Karpas-422 (cell line): ENCODE measurements around the gene ZNF621. TPM values are rescaled to one million over a fixed set of nuclear protein-coding genes. Genes with fewer than 3 reads are reported as not detected.

Experiments
- DNase-seq: peaks from one replicate; pipeline ENCODE4 v3.0.0-alpha.2; 2015
- H2AFZ ChIP-seq: fragments of 200-600 bp; sonication (generic); 2 replicates; pipeline ENCODE4 v1.6.1; 2014; ENCODE audit warnings: antibody characterized with exemption, low read length, mixed read lengths
- H3K27ac ChIP-seq: fragments of 200-600 bp; sonication (generic); 2 replicates; pipeline ENCODE4 v1.5.1; 2014; ENCODE audit warnings: mild to moderate bottlenecking, low read length, moderate library complexity
- H3K27me3 ChIP-seq: fragments of 200-600 bp; sonication (generic); 2 replicates; pipeline ENCODE4 v1.6.1; 2014; ENCODE audit warnings: low read length, mixed read lengths
- H3K36me3 ChIP-seq: fragments of 200-600 bp; sonication (generic); 2 replicates; pipeline ENCODE4 v1.6.1; 2014; ENCODE audit warnings: low read length, mixed read lengths; ENCODE audit not compliant: insufficient read depth
- H3K4me1 ChIP-seq: fragments of 200-600 bp; sonication (generic); 2 replicates; pipeline ENCODE4 v1.6.1; 2014; ENCODE audit warnings: mild to moderate bottlenecking, low read length, mixed read lengths
- H3K4me2 ChIP-seq: fragments of 200-600 bp; sonication (generic); 2 replicates; pipeline ENCODE4 v1.6.1; 2014; ENCODE audit warnings: low read length, low read depth, mild to moderate bottlenecking; ENCODE audit not compliant: poor library complexity, severe bottlenecking
- H3K4me3 ChIP-seq: fragments of 200-600 bp; sonication (generic); 2 replicates; pipeline ENCODE4 v1.5.1; 2014; ENCODE audit warnings: mild to moderate bottlenecking, antibody characterized with exemption, low read length, mixed read lengths
- H3K79me2 ChIP-seq: fragments of 200-600 bp; sonication (generic); 2 replicates; pipeline ENCODE4 v1.6.1; 2014; ENCODE audit warnings: mild to moderate bottlenecking, low read length, mixed read lengths
- H3K9ac ChIP-seq: fragments of 200-600 bp; sonication (generic); 2 replicates; pipeline ENCODE4 v1.6.0; 2014; ENCODE audit warnings: low read length
- H3K9me2 ChIP-seq: fragments of 200-600 bp; sonication (generic), shearing (Covaris generic); replicated peaks from 2 replicates; pipeline ENCODE4 v1.6.0; 2014; ENCODE audit warnings: mild to moderate bottlenecking, low read length, moderate library complexity; ENCODE audit not compliant: insufficient read depth
- H3K9me3 ChIP-seq: fragments of 300-700, 200-600 bp; sonication (generic); 2 replicates; pipeline ENCODE4 v1.6.1; 2014; ENCODE audit warnings: low read length, mixed read lengths
- H4K20me1 ChIP-seq: fragments of 200-600 bp; sonication (generic); 2 replicates; pipeline ENCODE4 v1.6.1; 2014; ENCODE audit warnings: mild to moderate bottlenecking, antibody characterized with exemption, low read length, low read depth; ENCODE audit not compliant: insufficient read depth
- total RNA-seq: library from RNA; depleted of rRNA; stranded (reverse); fragments of >200 nt; shearing (Covaris generic); gene quantifications from 2 replicates; pipeline ENCODE4 v1.2.3, GENCODE V29; 2014; ENCODE audit warnings: low replicate concordance

ZNF621 gene
- total RNA-seq, 1 experiment from 2014 or later, result 14.7 TPM

DNA sequence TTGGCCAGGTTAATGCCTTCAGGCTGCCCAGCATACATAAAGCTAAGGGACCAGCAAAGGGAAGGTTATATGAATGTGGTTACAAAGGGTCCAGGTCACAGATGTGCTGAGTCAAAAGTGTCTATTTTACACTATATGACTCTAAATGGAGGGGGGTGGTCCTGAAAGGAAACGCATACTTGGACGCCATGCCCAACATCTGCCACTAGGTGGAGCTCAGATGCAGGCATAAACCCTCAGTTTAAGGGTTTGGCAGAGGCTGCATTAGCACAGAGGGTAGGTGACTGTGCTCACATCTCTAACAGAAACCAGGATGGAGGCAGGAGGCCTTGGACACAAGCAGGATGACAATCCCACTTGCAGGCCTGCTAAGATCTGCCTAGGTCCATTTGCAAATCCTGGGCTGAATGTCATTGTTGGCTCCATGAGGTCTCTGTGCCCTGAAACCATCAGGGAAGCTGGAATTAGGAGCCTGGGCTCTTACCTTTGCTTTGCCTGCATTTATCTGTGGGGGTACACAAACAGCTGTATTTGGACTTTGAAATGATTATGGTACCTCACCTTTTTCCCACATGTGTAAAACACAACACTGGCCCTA, 55.8 kb downstream of the ZNF621 start:
- Histone ChIP-seq H3K4me3 (no peak overlapping the region), H2AFZ (no peak overlapping the region), H3K9ac (no peak overlapping the region), H3K27ac (no peak overlapping the region), H4K20me1 (no peaks in the 10 kb centered on the region), H3K79me2 (no peaks in the 10 kb centered on the region), H3K36me3 (no peaks in the 10 kb centered on the region), H3K4me2 (no peak overlapping the region), H3K9me3 (no peaks in the 10 kb centered on the region), H3K9me2 (no peaks in the 10 kb centered on the region), H3K27me3 (no peaks in the 10 kb centered on the region), H3K4me1 (no peaks in the 10 kb centered on the region)
- DNase-seq, result peak; percentile 90

DNA sequence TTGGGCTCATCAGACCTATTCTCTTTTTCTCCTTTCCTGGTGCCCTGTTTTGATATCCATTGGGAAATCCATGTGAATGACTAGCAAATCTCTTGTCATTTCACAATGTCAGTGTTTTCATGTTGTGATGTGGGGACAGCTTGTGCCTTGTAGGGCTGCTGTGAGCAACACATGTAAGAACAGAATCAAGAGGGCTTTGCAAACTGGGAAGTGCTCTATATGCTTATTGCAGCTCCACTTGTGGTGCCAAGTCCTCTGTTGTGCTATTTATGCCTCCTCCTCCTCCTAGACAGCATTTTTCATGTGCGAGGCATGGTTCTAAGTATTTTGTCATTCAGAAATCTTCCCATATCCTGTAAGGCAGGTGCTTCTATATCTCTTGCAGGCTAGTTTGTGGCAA, 56.4 kb downstream of the ZNF621 start:
- Histone ChIP-seq H3K4me1 (no peaks in the 10 kb centered on the region), H3K9me2 (no peaks in the 10 kb centered on the region), H2AFZ (no peak overlapping the region), H3K4me2 (no peak overlapping the region), H4K20me1 (no peaks in the 10 kb centered on the region), H3K9ac (no peak overlapping the region), H3K9me3 (no peaks in the 10 kb centered on the region), H3K36me3 (no peaks in the 10 kb centered on the region), H3K27me3 (no peaks in the 10 kb centered on the region), H3K4me3 (no peak overlapping the region), H3K79me2 (no peaks in the 10 kb centered on the region), H3K27ac (no peak overlapping the region)
- DNase-seq, result peak; percentile 36

DNA sequence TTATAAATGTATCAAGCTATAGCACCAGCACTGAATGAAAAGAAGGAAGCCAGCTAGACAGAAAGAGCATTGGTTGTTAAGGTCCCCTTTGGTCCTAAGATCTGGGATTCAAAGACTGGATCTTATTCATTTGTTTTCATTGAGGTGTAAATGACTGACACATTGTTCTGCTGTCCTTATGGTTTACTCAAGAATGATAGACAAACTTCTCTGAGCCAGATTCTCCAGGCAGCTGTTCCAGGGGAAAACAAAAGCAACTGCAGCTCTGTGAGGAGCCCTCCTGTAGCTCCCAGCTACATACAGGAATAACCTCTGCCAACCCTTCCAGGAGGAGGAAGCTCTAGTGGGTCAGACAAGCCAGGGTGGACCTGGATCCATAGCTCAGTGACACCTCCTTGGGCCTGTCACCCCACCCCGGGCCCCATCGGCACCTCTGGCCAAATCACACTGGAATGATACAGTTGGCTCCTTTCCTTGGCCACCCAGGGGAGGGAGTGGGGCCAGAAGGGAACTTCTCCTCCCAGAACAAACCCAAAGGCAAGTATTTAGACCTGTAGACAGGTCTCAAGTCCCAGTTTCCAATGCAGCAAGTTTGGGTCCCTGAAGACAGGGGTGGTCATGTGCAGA, 57.8 kb downstream of the ZNF621 start:
- Histone ChIP-seq H4K20me1 (no peaks in the 10 kb centered on the region), H3K4me1 (no peaks in the 10 kb centered on the region), H3K36me3 (no peaks in the 10 kb centered on the region), H3K9me3 (no peaks in the 10 kb centered on the region), H3K79me2 (no peaks in the 10 kb centered on the region), H3K4me2 (no peak overlapping the region), H3K9ac (no peak overlapping the region), H3K27ac (no peak overlapping the region), H3K4me3 (no peak overlapping the region), H3K9me2 (no peaks in the 10 kb centered on the region), H3K27me3 (no peaks in the 10 kb centered on the region), H2AFZ (no peak overlapping the region)
- no peak for DNase-seq

DNA sequence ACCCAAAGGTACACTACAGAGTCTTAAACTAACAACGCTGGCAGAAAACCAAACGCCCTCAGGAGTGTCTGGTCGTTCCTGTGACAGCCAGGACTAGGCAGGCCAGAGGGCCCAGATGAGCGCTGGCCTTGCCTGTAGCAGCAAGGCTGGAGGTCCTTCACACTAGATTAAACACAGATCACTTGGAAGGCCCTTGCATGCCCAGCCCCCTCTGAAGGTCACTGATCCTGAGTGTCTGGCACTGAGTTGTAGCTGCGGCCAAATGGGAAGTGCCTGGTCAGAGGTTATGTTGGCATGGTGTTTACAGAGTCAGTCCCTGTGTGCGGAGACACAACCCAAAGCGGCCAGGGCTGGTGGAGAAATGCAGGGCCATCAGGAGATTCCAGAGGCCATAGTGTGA, 58.9 kb downstream of the ZNF621 start:
- Histone ChIP-seq H3K9me2 (no peaks in the 10 kb centered on the region), H3K9ac (no peak overlapping the region)

DNA sequence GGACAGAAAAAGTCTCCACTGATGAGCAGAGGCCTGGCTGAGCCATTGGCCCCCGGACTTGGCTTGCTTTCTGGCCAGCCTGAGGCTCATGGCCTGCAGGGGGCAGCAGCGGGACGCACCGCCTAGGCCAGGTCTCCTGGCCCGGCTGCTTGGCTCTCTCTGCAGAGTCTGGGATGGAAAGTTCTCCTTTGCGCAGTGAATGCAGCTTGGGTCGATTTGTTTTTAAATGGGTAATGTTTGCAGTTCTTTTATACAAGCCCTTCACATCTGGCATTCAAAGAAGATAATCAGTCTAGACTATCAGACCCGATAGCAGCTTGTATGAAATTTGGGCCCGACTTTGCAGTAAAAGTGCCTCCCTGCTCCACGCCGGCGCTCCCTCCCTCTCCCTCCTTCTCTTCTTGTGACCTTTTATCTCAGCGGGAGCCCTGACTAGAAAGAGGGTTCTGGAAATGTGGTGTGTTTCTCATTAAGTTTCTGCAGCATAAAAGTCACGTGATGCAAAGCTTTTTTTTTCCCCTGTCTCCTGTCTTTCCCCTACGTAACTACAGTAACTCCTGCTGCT, 59.9 kb downstream of the ZNF621 start:
- H2AFZ ChIP-seq, result no peak overlapping the region
- no peak overlapping the region for H3K4me2 ChIP-seq

More for the DNA sequence above, 58.9 kb downstream of the ZNF621 start:
- H3K36me3 ChIP-seq, result no peaks in the 10 kb centered on the region
- no peak overlapping the region for H3K4me3 ChIP-seq
- H3K4me1 ChIP-seq, result no peaks in the 10 kb centered on the region
- no peaks in the 10 kb centered on the region for H3K79me2 ChIP-seq
- no peak for DNase-seq
- H3K9me3 ChIP-seq, result no peaks in the 10 kb centered on the region
- no peaks in the 10 kb centered on the region for H3K27me3 ChIP-seq
- no peak overlapping the region for H2AFZ ChIP-seq
- H3K4me2 ChIP-seq, result no peak overlapping the region
- no peak overlapping the region for H3K27ac ChIP-seq
- H4K20me1 ChIP-seq, result no peaks in the 10 kb centered on the region

DNA sequence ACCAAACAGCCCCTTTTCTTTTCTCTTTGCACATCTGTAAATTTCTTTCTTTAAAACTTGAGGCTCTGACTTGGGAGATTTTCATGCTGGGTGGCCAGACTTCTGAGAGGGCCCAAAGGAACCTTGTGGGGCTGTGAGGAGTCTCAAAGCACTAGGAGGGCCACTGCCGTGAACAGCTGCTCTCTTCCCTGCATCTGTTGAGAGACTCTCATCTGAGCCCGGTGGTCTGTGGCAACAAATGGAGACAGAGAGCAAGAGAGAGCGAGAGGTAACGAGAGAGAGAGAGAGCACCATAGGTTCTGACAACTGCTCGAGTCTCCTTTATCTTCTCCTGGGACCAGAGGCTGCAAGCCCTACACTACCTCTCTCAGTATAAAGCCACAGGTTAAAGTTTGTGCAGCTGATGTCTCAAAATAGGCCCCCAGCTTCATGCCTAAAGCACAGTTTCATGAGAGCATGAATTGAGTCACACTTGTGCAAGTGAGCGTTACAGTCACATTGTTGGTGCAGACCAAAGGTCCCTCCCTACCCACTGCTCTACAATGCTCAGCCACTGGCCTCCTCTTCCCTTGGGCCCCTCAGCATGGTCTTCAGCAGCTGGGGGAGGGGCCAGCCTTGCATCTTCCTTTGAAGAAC, 60.7 kb downstream of the ZNF621 start:
- no peaks in the 10 kb centered on the region for H3K27me3 ChIP-seq
- H3K4me1 ChIP-seq, result no peaks in the 10 kb centered on the region
- H3K9me2 ChIP-seq, result no peaks in the 10 kb centered on the region
- no peaks in the 10 kb centered on the region for H3K79me2 ChIP-seq
- H3K4me2 ChIP-seq, result no peak overlapping the region
- no peaks in the 10 kb centered on the region for H3K36me3 ChIP-seq
- no peak overlapping the region for H3K9ac ChIP-seq
- peak; percentile 40 for DNase-seq
- H2AFZ ChIP-seq, result no peak overlapping the region
- no peaks in the 10 kb centered on the region for H4K20me1 ChIP-seq
- no peak overlapping the region for H3K27ac ChIP-seq
- H3K4me3 ChIP-seq, result no peak overlapping the region
- no peaks in the 10 kb centered on the region for H3K9me3 ChIP-seq

More for the DNA sequence above, 59.9 kb downstream of the ZNF621 start:
- DNase-seq, result peak; percentile 88
- no peak overlapping the region for H3K9ac ChIP-seq
- no peaks in the 10 kb centered on the region for H3K79me2 ChIP-seq
- H4K20me1 ChIP-seq, result no peaks in the 10 kb centered on the region
- no peaks in the 10 kb centered on the region for H3K9me2 ChIP-seq
- no peak overlapping the region for H3K27ac ChIP-seq
- no peak overlapping the region for H3K4me3 ChIP-seq
- H3K4me1 ChIP-seq, result no peaks in the 10 kb centered on the region
- H3K36me3 ChIP-seq, result no peaks in the 10 kb centered on the region
- H3K27me3 ChIP-seq, result no peaks in the 10 kb centered on the region
- no peaks in the 10 kb centered on the region for H3K9me3 ChIP-seq

DNA sequence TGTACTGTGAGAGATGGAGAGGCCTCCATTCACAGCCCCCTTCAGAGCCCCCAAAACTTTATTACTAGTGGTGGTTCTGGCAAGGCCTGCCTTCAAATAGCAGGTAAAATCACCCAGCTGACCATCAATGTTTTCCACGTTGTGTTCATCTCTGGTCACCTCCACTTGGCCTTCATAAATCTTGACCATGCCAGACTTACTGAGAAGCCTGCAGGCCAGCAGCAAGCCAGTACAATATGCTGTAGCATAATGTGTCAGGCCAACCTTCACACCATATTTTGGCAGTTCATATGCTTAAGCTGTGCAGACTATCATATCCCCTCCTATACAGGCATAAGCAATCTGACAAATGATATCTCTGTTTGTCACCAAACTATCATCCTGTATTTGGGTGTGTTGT, 62.1 kb downstream of the ZNF621 start:
- Histone ChIP-seq H3K4me3 (no peak overlapping the region), H3K9me2 (no peaks in the 10 kb centered on the region), H3K36me3 (no peaks in the 10 kb centered on the region), H3K79me2 (no peaks in the 10 kb centered on the region), H3K4me1 (no peaks in the 10 kb centered on the region), H2AFZ (no peak overlapping the region), H3K9ac (no peak overlapping the region), H3K27ac (no peak overlapping the region), H3K27me3 (no peaks in the 10 kb centered on the region), H4K20me1 (no peaks in the 10 kb centered on the region), H3K9me3 (no peaks in the 10 kb centered on the region), H3K4me2 (no peak overlapping the region)
- DNase-seq, result no peak

DNA sequence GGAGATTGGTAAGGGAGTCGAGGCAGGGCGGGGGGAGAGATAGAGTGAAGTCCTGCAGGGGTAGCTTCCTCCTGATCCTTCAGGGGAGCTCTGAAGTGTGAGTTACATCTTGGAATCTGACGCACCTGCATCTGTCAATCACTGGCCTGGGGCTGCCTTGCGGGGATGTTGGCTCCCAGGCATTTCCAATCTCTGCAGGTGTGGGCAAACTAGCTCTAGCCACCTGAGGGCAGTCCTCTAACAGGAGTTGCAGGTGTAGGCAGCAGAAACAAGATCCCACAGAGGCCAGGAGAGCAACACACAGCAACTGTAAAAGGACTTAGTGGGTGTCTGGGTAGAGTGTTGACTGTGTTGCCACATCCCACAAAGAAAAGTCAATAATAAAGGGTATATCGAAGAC, 63.6 kb downstream of the ZNF621 start:
- Histone ChIP-seq H3K4me3 (no peak overlapping the region), H3K79me2 (no peaks in the 10 kb centered on the region)
- DNase-seq, result peak; percentile 26

More for the DNA sequence above, 63.6 kb downstream of the ZNF621 start:
- H3K9me3 ChIP-seq, result no peaks in the 10 kb centered on the region
- H3K4me1 ChIP-seq, result no peaks in the 10 kb centered on the region
- H3K9ac ChIP-seq, result no peak overlapping the region
- no peak overlapping the region for H2AFZ ChIP-seq
- H3K27ac ChIP-seq, result no peak overlapping the region
- no peaks in the 10 kb centered on the region for H4K20me1 ChIP-seq
- no peaks in the 10 kb centered on the region for H3K9me2 ChIP-seq
- no peak overlapping the region for H3K4me2 ChIP-seq
- H3K27me3 ChIP-seq, result no peaks in the 10 kb centered on the region
- H3K36me3 ChIP-seq, result no peaks in the 10 kb centered on the region
